Activated CD4-positive, alpha-beta T cell treated with anti-CD3 and anti-CD28 coated beads, Interleukin-2, amount 10 ng/mL, durations not matched to agents 24 days and 14 days (primary cell): Measurements from ENCODE around the gene LOXL1. TPM values are rescaled to one million over a fixed set of nuclear protein-coding genes. Genes with fewer than 3 reads are reported as not detected.
A peak's percentile ranks its signal among the peaks of the same experiment; 100 is the strongest.

Experiments
- DNase-seq: peaks from one replicate; pipeline ENCODE4 v3.0.0; 2022
- H3K27ac Mint-ChIP-seq: one replicate; pipeline ENCODE4 v1.8.0; 2022; ENCODE audit warnings: mild to moderate bottlenecking, mixed read lengths
- H3K27me3 Mint-ChIP-seq: one replicate; pipeline ENCODE4 v1.8.0; 2022; ENCODE audit warnings: mixed read lengths
- H3K36me3 Mint-ChIP-seq: one replicate; pipeline ENCODE4 v1.8.0; 2022; ENCODE audit warnings: low read depth, mild to moderate bottlenecking, mixed read lengths
- H3K4me1 Mint-ChIP-seq: one replicate; pipeline ENCODE4 v1.8.0; 2021; ENCODE audit warnings: mixed read lengths
- H3K4me3 Mint-ChIP-seq: one replicate; pipeline ENCODE4 v1.8.0; 2022; ENCODE audit warnings: mild to moderate bottlenecking, moderate library complexity, mixed read lengths
- H3K9me3 Mint-ChIP-seq: one replicate; pipeline ENCODE4 v1.8.0; 2021; ENCODE audit warnings: mixed read lengths
- intact Hi-C: fragments of 100-400 bp; cut with micrococcal nuclease; formaldehyde crosslinking; loops from one replicate; pipeline ENCODE4 v1.15.1; 2023
- total RNA-seq: library from RNA; stranded (reverse); gene quantifications from 2 replicates; pipeline ENCODE4 v1.2.3, GENCODE V29; 2022

The LOXL1 gene
- total RNA-seq, 1 donor from 2014 or later = 0.49 TPM

GRCh38 chr15:73891328-73892315, 34.6 kb upstream of the LOXL1 start:
- H3K4me3 Mint-ChIP-seq = no peak overlapping the region
- no peaks in the 10 kb centered on the region for H3K36me3 Mint-ChIP-seq
- H3K9me3 Mint-ChIP-seq = no peaks in the 10 kb centered on the region
- H3K27ac Mint-ChIP-seq = no peak overlapping the region
- no peak for DNase-seq
- no peaks in the 10 kb centered on the region for H3K4me1 Mint-ChIP-seq
- intact Hi-C loops = no loop called here
- peaks cover 9% of the 10 kb centered on the region for H3K27me3 Mint-ChIP-seq

GRCh38 chr15:73892446-73893226, 33.6 kb upstream of the LOXL1 start:
- no peak overlapping the region for H3K27ac Mint-ChIP-seq
- intact Hi-C loops = no loop called here
- no peaks in the 10 kb centered on the region for H3K9me3 Mint-ChIP-seq
- no peak overlapping the region for H3K4me3 Mint-ChIP-seq
- H3K27me3 Mint-ChIP-seq = peaks cover 9% of the 10 kb centered on the region
- no peak for DNase-seq
- no peaks in the 10 kb centered on the region for H3K36me3 Mint-ChIP-seq
- no peaks in the 10 kb centered on the region for H3K4me1 Mint-ChIP-seq

GRCh38 chr15:73894133-73894814, 32.0 kb upstream of the LOXL1 start:
- Mint-ChIP-seq H3K4me1 (no peaks in the 10 kb centered on the region), H3K27me3 (peaks cover 10% of the 10 kb centered on the region), H3K9me3 (no peaks in the 10 kb centered on the region), H3K4me3 (no peak overlapping the region), H3K36me3 (no peaks in the 10 kb centered on the region), H3K27ac (no peak overlapping the region)
- intact Hi-C loops = no loop called here
- DNase-seq = no peak

GRCh38 chr15:73897441-73898261, 28.6 kb upstream of the LOXL1 start:
- H3K4me1 Mint-ChIP-seq = no peaks in the 10 kb centered on the region
- no peak overlapping the region for H3K4me3 Mint-ChIP-seq
- no peak overlapping the region for H3K27ac Mint-ChIP-seq
- H3K9me3 Mint-ChIP-seq = no peaks in the 10 kb centered on the region
- H3K27me3 Mint-ChIP-seq = peaks cover 5% of the 10 kb centered on the region
- peak; percentile 91 for DNase-seq
- H3K36me3 Mint-ChIP-seq = no peaks in the 10 kb centered on the region
- intact Hi-C loops = loop anchor here (1.0 kb wide), 2 partner anchors 27 to 67 kb away; no protein-coding TSS in a partner anchor

- Mint-ChIP-seq H3K27ac (no peak overlapping the region), H3K27me3 (peaks cover 6% of the 10 kb centered on the region), H3K4me3 (no peak overlapping the region), H3K4me1 (no peaks in the 10 kb centered on the region), H3K36me3 (no peaks in the 10 kb centered on the region), H3K9me3 (no peaks in the 10 kb centered on the region)
- intact Hi-C loops = no loop called here
- DNase-seq = no peak
Observed at GRCh38 chr15:73899197-73900094, 26.8 kb upstream of the LOXL1 start.

- H3K4me1 Mint-ChIP-seq = no peaks in the 10 kb centered on the region
- no peak overlapping the region for H3K4me3 Mint-ChIP-seq
- H3K27ac Mint-ChIP-seq = no peak overlapping the region
- peaks cover 6% of the 10 kb centered on the region for H3K27me3 Mint-ChIP-seq
- no peaks in the 10 kb centered on the region for H3K9me3 Mint-ChIP-seq
- intact Hi-C loops = no loop called here
- H3K36me3 Mint-ChIP-seq = no peaks in the 10 kb centered on the region
- DNase-seq = no peak
Observed at GRCh38 chr15:73900095-73900712, 26.1 kb upstream of the LOXL1 start.

- H3K4me3 Mint-ChIP-seq = no peak overlapping the region
- H3K4me1 Mint-ChIP-seq = no peaks in the 10 kb centered on the region
- H3K9me3 Mint-ChIP-seq = no peaks in the 10 kb centered on the region
- no peaks in the 10 kb centered on the region for H3K36me3 Mint-ChIP-seq
- no peak for DNase-seq
- peaks cover 6% of the 10 kb centered on the region for H3K27me3 Mint-ChIP-seq
- intact Hi-C loops = no loop called here
- H3K27ac Mint-ChIP-seq = no peak overlapping the region
Observed at GRCh38 chr15:73901126-73901810, 25.0 kb upstream of the LOXL1 start.

GRCh38 chr15:73902121-73903020, 23.9 kb upstream of the LOXL1 start:
- Mint-ChIP-seq H3K27ac (no peak overlapping the region), H3K9me3 (no peaks in the 10 kb centered on the region), H3K4me3 (no peak overlapping the region), H3K27me3 (peaks cover 6% of the 10 kb centered on the region), H3K36me3 (no peaks in the 10 kb centered on the region), H3K4me1 (peaks cover 5% of the 10 kb centered on the region)
- intact Hi-C loops = no loop called here
- no peak for DNase-seq

- Mint-ChIP-seq H3K4me3 (no peak overlapping the region), H3K27ac (no peak overlapping the region)
Observed at GRCh38 chr15:73904026-73904815, 22.0 kb upstream of the LOXL1 start.

GRCh38 chr15:73905225-73905827, 20.9 kb upstream of the LOXL1 start:
- intact Hi-C loops = no loop called here
- DNase-seq = no peak
- H3K36me3 Mint-ChIP-seq = no peaks in the 10 kb centered on the region
- peaks cover 8% of the 10 kb centered on the region for H3K4me1 Mint-ChIP-seq
- H3K27me3 Mint-ChIP-seq = peaks cover 5% of the 10 kb centered on the region
- no peak overlapping the region for H3K4me3 Mint-ChIP-seq
- H3K9me3 Mint-ChIP-seq = no peaks in the 10 kb centered on the region
- H3K27ac Mint-ChIP-seq = no peak overlapping the region

More at GRCh38 chr15:73904026-73904815, 22.0 kb upstream of the LOXL1 start:
- Mint-ChIP-seq H3K27me3 (peaks cover 6% of the 10 kb centered on the region), H3K9me3 (no peaks in the 10 kb centered on the region), H3K36me3 (no peaks in the 10 kb centered on the region), H3K4me1 (peaks cover 6% of the 10 kb centered on the region)
- no peak for DNase-seq
- intact Hi-C loops = no loop called here
